ENCODE data around the gene ERF.

Gene ERF

GRCh38 chr19:42242069-42242511 is 12.8 kb downstream of the ERF start:
- Histone ChIP-seq H3K4me1 (ENCODE audit: control insufficient read depth, insufficient read depth, low read length, poor library complexity, severe bottlenecking) (peaks cover 25% of the 10 kb centered on the region), H3K36me3 (ENCODE audit: control insufficient read depth, insufficient read depth, low read length) (peaks cover 6% of the 10 kb centered on the region), H3K27me3 (replicated peaks; ENCODE audit: control insufficient read depth, insufficient read depth, low read length, poor library complexity, severe bottlenecking) (no peaks in the 10 kb centered on the region), H3K4me3 (ENCODE audit: insufficient read depth, low read depth, low read length, poor library complexity, severe bottlenecking) (peak overlapping the region; percentile 57), H3K9me3 (ENCODE audit: control insufficient read depth, low read length) (no peaks in the 10 kb centered on the region), H3K27ac (ENCODE audit: insufficient read depth, low read length, poor library complexity, severe bottlenecking) (peak overlapping the region; percentile 82)
- DNase-seq: no peak

DNA sequence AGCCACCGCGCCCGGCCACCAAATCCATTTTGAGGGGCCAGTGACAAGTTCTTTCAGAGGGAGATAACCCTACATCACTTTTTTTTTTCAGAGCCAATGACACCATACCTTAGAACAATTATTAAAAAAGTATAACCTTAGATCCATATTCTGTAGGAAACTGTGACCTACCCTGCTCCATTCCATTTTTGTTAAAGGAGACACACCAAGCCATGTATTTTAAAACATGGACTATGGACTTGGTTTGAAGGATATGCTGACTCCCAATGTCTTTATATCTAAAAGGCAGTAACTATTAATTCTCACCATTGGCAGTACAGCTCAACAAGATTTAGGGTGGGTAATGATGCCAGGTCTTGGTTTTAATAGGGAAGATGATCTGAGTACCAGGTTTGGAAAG is 13.6 kb downstream of the ERF start:
- DNase-seq: no peak
- Histone ChIP-seq H3K4me1 (ENCODE audit: control insufficient read depth, insufficient read depth, low read length, poor library complexity, severe bottlenecking) (peaks cover 25% of the 10 kb centered on the region), H3K9me3 (ENCODE audit: control insufficient read depth, low read length) (no peaks in the 10 kb centered on the region), H3K27me3 (replicated peaks; ENCODE audit: control insufficient read depth, insufficient read depth, low read length, poor library complexity, severe bottlenecking) (no peaks in the 10 kb centered on the region), H3K4me3 (ENCODE audit: insufficient read depth, low read depth, low read length, poor library complexity, severe bottlenecking) (peak overlapping the region; percentile 57), H3K36me3 (ENCODE audit: control insufficient read depth, insufficient read depth, low read length) (peaks cover 13% of the 10 kb centered on the region), H3K27ac (ENCODE audit: insufficient read depth, low read length, poor library complexity, severe bottlenecking) (peak overlapping the region; percentile 82)

GRCh38 chr19:42239544-42240220 is 15.2 kb downstream of the ERF start:
- Histone ChIP-seq H3K9me3 (ENCODE audit: control insufficient read depth, low read length) (no peaks in the 10 kb centered on the region), H3K4me1 (ENCODE audit: control insufficient read depth, insufficient read depth, low read length, poor library complexity, severe bottlenecking) (peaks cover 21% of the 10 kb centered on the region), H3K27ac (ENCODE audit: insufficient read depth, low read length, poor library complexity, severe bottlenecking) (peak overlapping the region; percentile 32), H3K36me3 (ENCODE audit: control insufficient read depth, insufficient read depth, low read length) (peaks cover 29% of the 10 kb centered on the region), H3K4me3 (ENCODE audit: insufficient read depth, low read depth, low read length, poor library complexity, severe bottlenecking) (no peak overlapping the region), H3K27me3 (replicated peaks; ENCODE audit: control insufficient read depth, insufficient read depth, low read length, poor library complexity, severe bottlenecking) (no peaks in the 10 kb centered on the region)
- no peak for DNase-seq

- no peaks in the 10 kb centered on the region for H3K27me3 ChIP-seq (replicated peaks; ENCODE audit: control insufficient read depth, insufficient read depth, low read length, poor library complexity, severe bottlenecking)
- peaks cover 70% of the 10 kb centered on the region for H3K36me3 ChIP-seq (ENCODE audit: control insufficient read depth, insufficient read depth, low read length)
- no peak overlapping the region for H3K4me3 ChIP-seq (ENCODE audit: insufficient read depth, low read depth, low read length, poor library complexity, severe bottlenecking)
- H3K4me1 ChIP-seq (ENCODE audit: control insufficient read depth, insufficient read depth, low read length, poor library complexity, severe bottlenecking): no peaks in the 10 kb centered on the region
- H3K27ac ChIP-seq (ENCODE audit: insufficient read depth, low read length, poor library complexity, severe bottlenecking): no peak overlapping the region
- DNase-seq: no peak
- H3K9me3 ChIP-seq (ENCODE audit: control insufficient read depth, low read length): no peaks in the 10 kb centered on the region
Observed at GRCh38 chr19:42235181-42235580, 19.7 kb downstream of the ERF start.

GRCh38 chr19:42234364-42234763 is 20.6 kb downstream of the ERF start:
- Histone ChIP-seq H3K4me3 (ENCODE audit: insufficient read depth, low read depth, low read length, poor library complexity, severe bottlenecking) (no peak overlapping the region), H3K27ac (ENCODE audit: insufficient read depth, low read length, poor library complexity, severe bottlenecking) (no peak overlapping the region), H3K27me3 (replicated peaks; ENCODE audit: control insufficient read depth, insufficient read depth, low read length, poor library complexity, severe bottlenecking) (no peaks in the 10 kb centered on the region), H3K9me3 (ENCODE audit: control insufficient read depth, low read length) (no peaks in the 10 kb centered on the region), H3K4me1 (ENCODE audit: control insufficient read depth, insufficient read depth, low read length, poor library complexity, severe bottlenecking) (no peaks in the 10 kb centered on the region), H3K36me3 (ENCODE audit: control insufficient read depth, insufficient read depth, low read length) (peaks cover 76% of the 10 kb centered on the region)
- DNase-seq: no peak

GRCh38 chr19:42233678-42234292 is 21.1 kb downstream of the ERF start:
- Histone ChIP-seq H3K27me3 (replicated peaks; ENCODE audit: control insufficient read depth, insufficient read depth, low read length, poor library complexity, severe bottlenecking) (no peaks in the 10 kb centered on the region), H3K4me1 (ENCODE audit: control insufficient read depth, insufficient read depth, low read length, poor library complexity, severe bottlenecking) (no peaks in the 10 kb centered on the region), H3K36me3 (ENCODE audit: control insufficient read depth, insufficient read depth, low read length) (peaks cover 70% of the 10 kb centered on the region), H3K9me3 (ENCODE audit: control insufficient read depth, low read length) (no peaks in the 10 kb centered on the region), H3K27ac (ENCODE audit: insufficient read depth, low read length, poor library complexity, severe bottlenecking) (no peak overlapping the region), H3K4me3 (ENCODE audit: insufficient read depth, low read depth, low read length, poor library complexity, severe bottlenecking) (no peak overlapping the region)
- no peak for DNase-seq

- Histone ChIP-seq H3K4me1 (ENCODE audit: control insufficient read depth, insufficient read depth, low read length, poor library complexity, severe bottlenecking) (no peaks in the 10 kb centered on the region), H3K27ac (ENCODE audit: insufficient read depth, low read length, poor library complexity, severe bottlenecking) (no peak overlapping the region), H3K9me3 (ENCODE audit: control insufficient read depth, low read length) (no peaks in the 10 kb centered on the region), H3K36me3 (ENCODE audit: control insufficient read depth, insufficient read depth, low read length) (peaks cover 70% of the 10 kb centered on the region), H3K4me3 (ENCODE audit: insufficient read depth, low read depth, low read length, poor library complexity, severe bottlenecking) (no peak overlapping the region), H3K27me3 (replicated peaks; ENCODE audit: control insufficient read depth, insufficient read depth, low read length, poor library complexity, severe bottlenecking) (no peaks in the 10 kb centered on the region)
- DNase-seq: no peak
Observed at GRCh38 chr19:42233106-42233505, 21.8 kb downstream of the ERF start.

DNA sequence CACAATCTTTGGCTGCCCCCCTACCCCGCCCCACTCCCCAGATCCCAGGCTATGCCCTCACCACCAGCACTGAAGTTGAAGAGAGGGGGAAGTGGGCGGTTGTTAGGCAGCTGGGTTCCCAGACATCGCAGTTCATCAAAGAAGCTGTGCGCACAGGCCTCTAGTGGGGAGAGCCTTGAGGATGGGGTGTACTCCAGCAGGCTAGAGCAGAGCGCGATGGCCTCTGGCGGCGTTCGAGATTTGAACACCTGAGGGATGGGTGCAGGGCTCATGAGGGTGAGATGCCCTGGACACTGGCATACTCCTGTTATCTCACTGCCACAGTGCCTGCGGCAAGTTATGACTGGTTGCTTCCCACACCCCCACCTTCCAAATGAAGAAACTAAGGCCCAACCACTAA is 22.5 kb downstream of the ERF start:
- peaks cover 70% of the 10 kb centered on the region for H3K36me3 ChIP-seq (ENCODE audit: control insufficient read depth, insufficient read depth, low read length)
- H3K27ac ChIP-seq (ENCODE audit: insufficient read depth, low read length, poor library complexity, severe bottlenecking): no peak overlapping the region
- no peak for DNase-seq

GRCh38 chr19:42230571-42230970 is 24.4 kb downstream of the ERF start:
- Histone ChIP-seq H3K4me1 (ENCODE audit: control insufficient read depth, insufficient read depth, low read length, poor library complexity, severe bottlenecking) (no peaks in the 10 kb centered on the region), H3K36me3 (ENCODE audit: control insufficient read depth, insufficient read depth, low read length) (peaks cover 73% of the 10 kb centered on the region), H3K9me3 (ENCODE audit: control insufficient read depth, low read length) (no peaks in the 10 kb centered on the region), H3K27me3 (replicated peaks; ENCODE audit: control insufficient read depth, insufficient read depth, low read length, poor library complexity, severe bottlenecking) (no peaks in the 10 kb centered on the region), H3K27ac (ENCODE audit: insufficient read depth, low read length, poor library complexity, severe bottlenecking) (no peak overlapping the region), H3K4me3 (ENCODE audit: insufficient read depth, low read depth, low read length, poor library complexity, severe bottlenecking) (no peak overlapping the region)
- DNase-seq: no peak

More for the DNA sequence above, 22.5 kb downstream of the ERF start:
- no peak overlapping the region for H3K4me3 ChIP-seq (ENCODE audit: insufficient read depth, low read depth, low read length, poor library complexity, severe bottlenecking)
- no peaks in the 10 kb centered on the region for H3K9me3 ChIP-seq (ENCODE audit: control insufficient read depth, low read length)
- H3K4me1 ChIP-seq (ENCODE audit: control insufficient read depth, insufficient read depth, low read length, poor library complexity, severe bottlenecking): no peaks in the 10 kb centered on the region
- no peaks in the 10 kb centered on the region for H3K27me3 ChIP-seq (replicated peaks; ENCODE audit: control insufficient read depth, insufficient read depth, low read length, poor library complexity, severe bottlenecking)

DNA sequence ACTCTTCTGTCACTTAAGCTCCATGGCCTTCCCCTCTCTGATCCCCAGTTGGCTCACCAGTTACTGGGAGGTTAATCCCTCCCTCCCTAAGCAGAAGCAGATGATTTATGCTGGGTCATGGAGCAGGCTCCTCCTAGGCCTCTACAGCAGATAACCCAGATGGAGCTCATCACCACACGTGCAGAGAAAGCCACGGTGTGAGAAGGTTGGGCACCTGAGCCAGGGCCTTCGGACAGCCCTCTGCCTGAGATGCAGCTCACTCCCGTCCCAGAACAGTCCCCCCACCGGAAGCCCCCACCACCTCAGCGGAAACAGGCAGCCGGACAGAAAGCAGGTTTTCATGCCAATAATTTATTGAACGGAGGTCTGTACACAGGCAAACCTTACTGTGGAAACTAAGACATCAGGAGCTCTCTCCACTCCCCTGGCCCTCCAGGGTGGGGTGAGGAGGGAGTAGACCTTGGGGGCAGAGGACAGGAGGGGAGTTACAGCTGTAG is 25.0 kb downstream of the ERF start:
- DNase-seq: no peak
- Histone ChIP-seq H3K4me1 (ENCODE audit: control insufficient read depth, insufficient read depth, low read length, poor library complexity, severe bottlenecking) (no peaks in the 10 kb centered on the region), H3K27ac (ENCODE audit: insufficient read depth, low read length, poor library complexity, severe bottlenecking) (no peak overlapping the region), H3K4me3 (ENCODE audit: insufficient read depth, low read depth, low read length, poor library complexity, severe bottlenecking) (no peak overlapping the region), H3K9me3 (ENCODE audit: control insufficient read depth, low read length) (no peaks in the 10 kb centered on the region), H3K36me3 (ENCODE audit: control insufficient read depth, insufficient read depth, low read length) (peaks cover 73% of the 10 kb centered on the region), H3K27me3 (replicated peaks; ENCODE audit: control insufficient read depth, insufficient read depth, low read length, poor library complexity, severe bottlenecking) (no peaks in the 10 kb centered on the region)
